Transverse colon (tissue), 4 donors: ENCODE results near the gene KAZN. TPM values are rescaled to one million over a fixed set of nuclear protein-coding genes. Genes with fewer than 3 reads are reported as not detected.

Experiments
- DNase-seq: peaks from one replicate; pipeline ENCODE4 v3.0.0-alpha.2; 2019
- H3K27ac ChIP-seq, 4 donors: fragments of 200-600 bp; sonication (generic); 2 replicates each; pipeline ENCODE4 v1.5.1; 2016 to 2018; ENCODE audit warnings: inconsistent platforms in 4 of 4
- H3K27me3 ChIP-seq: fragments of 200-600 bp; sonication (generic); 2 replicates; pipeline ENCODE4 v1.5.1; 2017; ENCODE audit warnings: inconsistent platforms
- H3K36me3 ChIP-seq, 4 donors: fragments of 200-600 bp; sonication (generic); 2 replicates each; pipeline ENCODE4 v1.5.1; 2017 to 2019; ENCODE audit warnings: inconsistent platforms in 4 of 4
- H3K4me1 ChIP-seq, 4 donors: fragments of 200-600 bp; sonication (generic); 2 replicates each; pipeline ENCODE4 v1.5.1; 2017 to 2020; ENCODE audit warnings: inconsistent platforms in 4 of 4
- H3K4me3 ChIP-seq, 4 donors: fragments of 200-600 bp; sonication (generic); 1 replicate in 1 of 4; 2 replicates in 3 of 4; pipeline versions ENCODE4 v1.5.1 to v1.6.1; 2017 to 2019; ENCODE audit warnings: inconsistent platforms in 4 of 4
- H3K9me3 ChIP-seq, 2 donors: fragments of 200-600 bp; sonication (generic); 2 replicates each; pipeline ENCODE4 v1.5.1; 2017 to 2019; ENCODE audit warnings: inconsistent platforms in 2 of 2
- EP300 ChIP-seq: sonication (generic); formaldehyde crosslinking; IDR thresholded peaks from one replicate; pipeline ENCODE4 v1.6.1; 2017; ENCODE audit warnings: antibody characterized with exemption, low read depth
- POLR2A ChIP-seq: fragments of 450-650 bp; IDR thresholded peaks from one replicate; pipeline ENCODE4 v1.6.1; 2016; ENCODE audit warnings: antibody characterized with exemption, mild to moderate bottlenecking, moderate library complexity
- POLR2AphosphoS5 ChIP-seq, 3 donors: sonication (generic); formaldehyde crosslinking; IDR thresholded peaks; one replicate each; pipeline ENCODE4 v1.6.1; 2016; ENCODE audit warnings: antibody characterized with exemption in 3 of 3
- WGBS, 2 donors: methylation state at CpG; one replicate each; pipeline ENCODE4 v1.1.5; 2018; ENCODE audit warnings: low coverage in 1 of 2; 5-methylcytosine and 5-hydroxymethylcytosine counted together
- in situ Hi-C, 4 donors: fragments of 200-750 bp; cut with MboI; loops; one replicate each; pipeline versions ENCODE4 v1.15.0 to v1.15.1; 2017; ENCODE audit warnings: low sequenced_read_pairs in 3 of 4, low pct_ligation_motif_present in 1 of 4, low pct_unique_long_range_greater_than_20kb in 1 of 4
- intact Hi-C: fragments of 100-400 bp; cut with DNase I; formaldehyde crosslinking; loops from one replicate; pipeline ENCODE4 v1.15.1; 2023; ENCODE audit warnings: low total_unique reads
- total RNA-seq, 4 donors: library from RNA; depleted of rRNA; stranded (reverse); fragments of >200 nt; gene quantifications; one replicate each; pipeline ENCODE4 v1.1.0, GENCODE V29; 2016
- TF ChIP-seq, protein P1 (sequence below), 5 experiments: fragments of 200-600 bp in 3 of 5; fragments of 450-650 bp in 2 of 5; sonication (generic) in 3 of 5; IDR thresholded peaks; 1 replicate in 2 of 5; 2 replicates in 3 of 5; pipeline ENCODE4 v1.5.1; 2016 to 2017; ENCODE audit warnings: antibody characterized with exemption in 5 of 5, inconsistent platforms in 3 of 5, mild to moderate bottlenecking in 2 of 5, moderate library complexity in 1 of 5

Gene KAZN
- total RNA-seq, 4 donors from 2014 or later, result 12.0 to 17.1 (median 16.2) TPM

GRCh38 chr1:14844923-14845617 is 246.6 kb downstream of the KAZN start:
- Histone ChIP-seq H3K4me1 (no peaks in the 10 kb centered on the region), H3K36me3 (no peaks in the 10 kb centered on the region), H3K4me3 (no peak overlapping the region), H3K9me3 (peaks cover 9 to 10% of the 10 kb centered on the region in 2 donors), H3K27me3 (no peaks in the 10 kb centered on the region), H3K27ac (no peak overlapping the region)
- in situ Hi-C loops, result no loop called here
- no peak for TF ChIP-seq EP300
- TF ChIP-seq POLR2AphosphoS5 (IDR thresholded peaks at IDR 0.05), result no peak
- no peak for TF ChIP-seq POLR2A
- 82 to 95% methylated on average over 2 of the region's 2 CpGs for WGBS, 2 donors
- intact Hi-C loops, result no loop called here
- no peak for DNase-seq

- DNase-seq, result no peak
- WGBS, 2 donors, result 56% methylated on average over 4 to 5 of the region's 5 CpGs
- intact Hi-C loops, result no loop called here
- H3K36me3 ChIP-seq, result no peaks in the 10 kb centered on the region
- in situ Hi-C loops, result no loop called here
- no peak overlapping the region for H3K4me3 ChIP-seq
- no peaks in the 10 kb centered on the region for H3K4me1 ChIP-seq
- no peaks in the 10 kb centered on the region for H3K27me3 ChIP-seq
- TF ChIP-seq, protein P1, sequence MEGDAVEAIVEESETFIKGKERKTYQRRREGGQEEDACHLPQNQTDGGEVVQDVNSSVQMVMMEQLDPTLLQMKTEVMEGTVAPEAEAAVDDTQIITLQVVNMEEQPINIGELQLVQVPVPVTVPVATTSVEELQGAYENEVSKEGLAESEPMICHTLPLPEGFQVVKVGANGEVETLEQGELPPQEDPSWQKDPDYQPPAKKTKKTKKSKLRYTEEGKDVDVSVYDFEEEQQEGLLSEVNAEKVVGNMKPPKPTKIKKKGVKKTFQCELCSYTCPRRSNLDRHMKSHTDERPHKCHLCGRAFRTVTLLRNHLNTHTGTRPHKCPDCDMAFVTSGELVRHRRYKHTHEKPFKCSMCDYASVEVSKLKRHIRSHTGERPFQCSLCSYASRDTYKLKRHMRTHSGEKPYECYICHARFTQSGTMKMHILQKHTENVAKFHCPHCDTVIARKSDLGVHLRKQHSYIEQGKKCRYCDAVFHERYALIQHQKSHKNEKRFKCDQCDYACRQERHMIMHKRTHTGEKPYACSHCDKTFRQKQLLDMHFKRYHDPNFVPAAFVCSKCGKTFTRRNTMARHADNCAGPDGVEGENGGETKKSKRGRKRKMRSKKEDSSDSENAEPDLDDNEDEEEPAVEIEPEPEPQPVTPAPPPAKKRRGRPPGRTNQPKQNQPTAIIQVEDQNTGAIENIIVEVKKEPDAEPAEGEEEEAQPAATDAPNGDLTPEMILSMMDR (IDR thresholded peaks at IDR 0.05), result no peak
- TF ChIP-seq EP300, result no peak
- TF ChIP-seq POLR2AphosphoS5 (IDR thresholded peaks at IDR 0.05), result no peak
- TF ChIP-seq POLR2A, result no peak
- H3K9me3 ChIP-seq, result peaks cover 9 to 10% of the 10 kb centered on the region in 2 donors
- no peak overlapping the region for H3K27ac ChIP-seq
These were observed 247.4 kb downstream of the KAZN start for GRCh38 chr1:14845851-14846250.

DNA sequence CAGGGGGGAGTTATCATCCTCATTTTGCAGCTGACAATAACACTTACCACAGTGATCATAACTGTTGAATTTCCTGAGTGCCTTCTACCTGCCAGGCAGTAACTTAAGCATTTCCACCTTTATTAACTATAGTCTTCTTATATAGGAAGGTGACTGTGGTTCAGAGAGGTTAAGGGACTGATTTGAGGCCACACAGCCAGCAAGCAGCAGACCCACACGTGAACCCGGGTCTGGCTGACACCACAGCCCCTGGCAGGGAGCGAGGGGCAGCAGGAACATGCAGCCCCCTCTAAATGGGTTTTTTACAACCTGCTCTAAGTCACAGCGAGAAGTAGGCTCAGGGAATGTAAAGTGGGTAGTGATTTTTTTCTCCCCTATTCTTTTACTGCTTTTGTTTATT is 248.2 kb downstream of the KAZN start:
- WGBS, 2 donors, result 72% methylated on average over 4 of the region's 4 CpGs; no CpG with 5 or more reads in 1 of the 2 donors
- Histone ChIP-seq H3K27me3 (no peaks in the 10 kb centered on the region), H3K9me3 (peaks cover 5 to 7% of the 10 kb centered on the region in 2 donors), H3K4me3 (no peak overlapping the region), H3K36me3 (no peaks in the 10 kb centered on the region), H3K4me1 (no peaks in the 10 kb centered on the region), H3K27ac (no peak overlapping the region)
- no peak for DNase-seq
- intact Hi-C loops, result no loop called here
- no peak for TF ChIP-seq POLR2AphosphoS5 (IDR thresholded peaks at IDR 0.05)
- no peak for TF ChIP-seq POLR2A
- no peak for TF ChIP-seq EP300
- TF ChIP-seq, protein P1 (IDR thresholded peaks at IDR 0.05), result no peak
- in situ Hi-C loops, result no loop called here

- in situ Hi-C loops (no loop called here), intact Hi-C loops (no loop called here)
- Histone ChIP-seq H3K36me3 (no peaks in the 10 kb centered on the region), H3K4me3 (no peak overlapping the region), H3K9me3 (no peaks in the 10 kb centered on the region), H3K27me3 (no peaks in the 10 kb centered on the region), H3K27ac (no peak overlapping the region), H3K4me1 (no peaks in the 10 kb centered on the region)
- TF ChIP-seq EP300 (no peak), POLR2A (no peak), POLR2AphosphoS5 (IDR thresholded peaks at IDR 0.05) (no peak)
- TF ChIP-seq, protein P1 (IDR thresholded peaks at IDR 0.05), result no peak
- WGBS, 2 donors, result 77 to 80% methylated on average over 4 to 6 of the region's 6 CpGs
- no peak for DNase-seq
These were observed 249.7 kb downstream of the KAZN start for GRCh38 chr1:14848203-14848602.

GRCh38 chr1:14848625-14849024 is 250.1 kb downstream of the KAZN start:
- TF ChIP-seq, protein P1 (IDR thresholded peaks at IDR 0.05), result no peak
- TF ChIP-seq POLR2A, result no peak
- TF ChIP-seq EP300, result no peak
- TF ChIP-seq POLR2AphosphoS5 (IDR thresholded peaks at IDR 0.05), result no peak
- intact Hi-C loops, result no loop called here
- in situ Hi-C loops, result no loop called here
- no peaks in the 10 kb centered on the region for H3K4me1 ChIP-seq
- DNase-seq, result no peak
- H3K36me3 ChIP-seq, result no peaks in the 10 kb centered on the region
- 83 to 84% methylated on average over 11 to 17 of the region's 17 CpGs for WGBS, 2 donors
- H3K9me3 ChIP-seq, result no peaks in the 10 kb centered on the region
- no peaks in the 10 kb centered on the region for H3K27me3 ChIP-seq
- no peak overlapping the region for H3K27ac ChIP-seq
- H3K4me3 ChIP-seq, result no peak overlapping the region
